Omental fat pad (tissue), 4 donors: ENCODE results near the gene CLTC. TPM values are rescaled to one million over a fixed set of nuclear protein-coding genes. Genes with fewer than 3 reads are reported as not detected.

Source experiments
- ATAC-seq: fragments of 150-250 bp; one replicate; pipeline ENCODE4 v1.9.1; 2016; ENCODE audit warnings: mild to moderate bottlenecking, moderate library complexity; ENCODE audit not compliant: low FRiP score
- DNase-seq: peaks from one replicate; pipeline ENCODE4 v3.0.0-alpha.2; 2019; ENCODE audit warnings: low spot score
- total RNA-seq, 4 donors: library from RNA; depleted of rRNA; stranded (reverse); fragments of >200 nt; gene quantifications; one replicate each; pipeline ENCODE4 v1.1.0, GENCODE V29; 2016
- TF ChIP-seq, protein P1 (sequence below), 3 donors: fragments of 450-650 bp; IDR thresholded peaks; one replicate each; pipeline ENCODE4 v1.5.1; 2016 to 2017; ENCODE audit warnings: antibody characterized with exemption in 3 of 3, mild to moderate bottlenecking in 3 of 3, moderate library complexity in 2 of 3

The CLTC gene
- total RNA-seq, 4 donors from 2014 or later, result 217 to 241 (median 230) TPM

DNA sequence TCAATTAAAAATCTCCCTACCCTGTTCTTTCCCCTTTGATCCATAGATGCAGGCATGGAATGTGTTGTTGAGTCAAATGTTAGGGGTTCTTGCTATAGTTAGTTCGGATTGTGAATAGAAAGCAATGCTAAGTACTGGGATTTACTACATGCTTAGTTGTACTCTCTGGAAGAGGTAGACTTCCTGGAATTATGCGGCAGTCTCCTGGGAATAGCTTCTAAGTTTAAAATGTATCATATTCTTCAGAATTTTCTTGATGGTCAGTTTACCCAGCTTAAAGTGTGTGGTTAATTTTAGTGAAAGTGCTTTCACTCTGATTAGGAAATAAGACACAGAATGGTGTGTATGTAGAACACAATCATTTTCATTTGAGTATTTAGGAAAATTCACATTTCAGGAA, 3.5 kb downstream of the CLTC start:
- ATAC-seq (no peak), DNase-seq (no peak)
- TF ChIP-seq, protein P1, sequence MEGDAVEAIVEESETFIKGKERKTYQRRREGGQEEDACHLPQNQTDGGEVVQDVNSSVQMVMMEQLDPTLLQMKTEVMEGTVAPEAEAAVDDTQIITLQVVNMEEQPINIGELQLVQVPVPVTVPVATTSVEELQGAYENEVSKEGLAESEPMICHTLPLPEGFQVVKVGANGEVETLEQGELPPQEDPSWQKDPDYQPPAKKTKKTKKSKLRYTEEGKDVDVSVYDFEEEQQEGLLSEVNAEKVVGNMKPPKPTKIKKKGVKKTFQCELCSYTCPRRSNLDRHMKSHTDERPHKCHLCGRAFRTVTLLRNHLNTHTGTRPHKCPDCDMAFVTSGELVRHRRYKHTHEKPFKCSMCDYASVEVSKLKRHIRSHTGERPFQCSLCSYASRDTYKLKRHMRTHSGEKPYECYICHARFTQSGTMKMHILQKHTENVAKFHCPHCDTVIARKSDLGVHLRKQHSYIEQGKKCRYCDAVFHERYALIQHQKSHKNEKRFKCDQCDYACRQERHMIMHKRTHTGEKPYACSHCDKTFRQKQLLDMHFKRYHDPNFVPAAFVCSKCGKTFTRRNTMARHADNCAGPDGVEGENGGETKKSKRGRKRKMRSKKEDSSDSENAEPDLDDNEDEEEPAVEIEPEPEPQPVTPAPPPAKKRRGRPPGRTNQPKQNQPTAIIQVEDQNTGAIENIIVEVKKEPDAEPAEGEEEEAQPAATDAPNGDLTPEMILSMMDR (IDR thresholded peaks at IDR 0.05), result no peak

DNA sequence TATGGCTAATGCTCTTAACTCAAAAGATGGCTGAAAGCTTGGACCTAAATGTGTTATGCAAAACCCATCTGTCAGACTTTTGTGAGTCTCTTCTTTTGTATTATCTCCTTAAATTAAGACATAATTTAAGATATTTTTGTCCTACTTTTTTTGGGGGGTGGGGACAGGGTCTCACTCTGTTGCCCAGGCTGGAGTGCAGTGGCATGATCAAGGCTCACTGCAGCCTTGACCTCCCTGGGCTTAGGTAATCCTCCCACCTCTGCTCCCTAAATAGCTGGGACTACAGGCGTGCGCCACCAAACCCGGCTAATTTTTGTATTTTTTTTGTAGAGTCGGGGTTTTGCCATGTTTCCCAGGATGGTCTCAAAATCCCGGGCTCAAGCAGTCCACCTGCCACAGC, 7.1 kb downstream of the CLTC start:
- no peak for DNase-seq
- no peak for ATAC-seq
- TF ChIP-seq, protein P1 (IDR thresholded peaks at IDR 0.05), result no peak

DNA sequence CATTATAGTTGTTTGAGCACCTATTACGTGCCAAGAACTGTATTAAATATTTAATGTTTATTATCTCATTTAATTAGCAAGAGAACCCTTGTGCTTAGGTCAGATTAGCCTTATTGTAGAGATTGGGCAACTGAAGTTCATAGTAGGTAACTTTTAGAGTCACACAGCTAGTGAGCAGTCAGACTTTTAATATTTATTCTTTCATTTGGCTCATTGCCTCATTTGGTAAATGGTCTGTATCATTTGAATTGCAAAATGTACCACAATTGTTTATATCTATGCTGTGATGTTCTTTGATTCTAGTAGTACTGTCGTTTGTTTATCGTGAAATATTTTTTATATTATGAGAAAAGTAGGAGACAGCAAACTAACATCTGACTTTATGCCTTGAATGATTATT, 7.6 kb downstream of the CLTC start:
- ATAC-seq (no peak), DNase-seq (no peak)
- TF ChIP-seq, protein P1 (IDR thresholded peaks at IDR 0.05), result no peak

DNA sequence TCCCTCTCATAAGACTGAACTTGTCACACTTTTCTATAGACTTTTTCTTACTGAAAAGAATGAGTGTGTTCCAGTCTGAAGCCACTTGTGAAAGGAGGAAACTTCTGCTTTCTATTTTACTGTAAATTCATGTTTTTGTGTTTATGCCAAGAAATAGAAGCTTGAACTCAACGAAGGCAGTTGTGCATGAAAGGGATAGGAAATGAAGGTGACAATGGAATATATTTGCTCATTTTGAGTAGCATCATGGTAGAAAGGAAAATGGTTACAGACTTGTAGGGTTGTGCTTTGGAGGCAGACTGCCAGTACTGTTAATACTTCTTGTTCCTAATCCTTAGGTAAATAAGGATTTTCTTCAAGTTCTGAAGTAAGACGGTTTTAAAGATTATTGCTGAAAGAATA, 8.1 kb downstream of the CLTC start:
- ATAC-seq, result no peak
- TF ChIP-seq, protein P1 (IDR thresholded peaks at IDR 0.05), result no peak
- DNase-seq, result no peak

DNA sequence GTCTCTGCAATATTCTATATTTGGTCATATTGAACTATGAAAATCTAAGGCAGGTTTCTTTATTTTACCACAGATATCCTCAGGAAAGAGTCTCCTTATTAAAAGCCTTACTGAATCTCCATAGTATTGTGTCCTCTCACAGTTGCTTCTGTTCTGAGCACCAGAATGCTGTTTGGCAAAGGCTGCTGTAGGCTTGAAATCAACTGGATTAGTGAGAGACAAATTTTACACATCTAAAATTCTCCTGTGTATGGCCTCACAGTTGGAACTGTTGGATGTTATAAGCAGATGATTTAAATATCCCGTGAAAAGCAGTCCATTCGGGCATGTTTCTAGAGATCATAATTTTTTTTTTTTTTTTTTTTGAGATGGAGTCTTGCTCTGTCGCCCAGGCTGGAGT, 9.5 kb downstream of the CLTC start:
- no peak for ATAC-seq
- TF ChIP-seq, protein P1 (IDR thresholded peaks at IDR 0.05), result no peak
- no peak for DNase-seq

DNA sequence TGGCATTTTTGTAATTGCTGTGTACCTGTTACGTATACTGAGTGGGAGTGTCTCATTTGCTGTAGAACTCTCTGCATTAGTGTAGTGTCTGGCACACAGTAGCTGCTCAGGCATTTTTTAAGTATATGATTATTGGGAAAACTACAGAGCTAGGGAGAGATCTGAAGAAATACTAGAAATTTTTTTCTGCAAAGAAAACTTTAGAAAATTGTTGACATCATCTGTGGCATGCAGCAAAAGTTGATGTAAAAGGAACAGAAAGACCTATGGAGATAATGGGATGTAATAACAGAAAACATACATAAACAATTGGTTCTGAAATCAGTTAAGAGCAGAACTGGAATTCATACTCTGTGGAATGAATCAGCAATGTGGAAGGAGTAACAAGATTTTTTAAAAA, 11.6 kb downstream of the CLTC start:
- ATAC-seq, result no peak
- no peak for DNase-seq

DNA sequence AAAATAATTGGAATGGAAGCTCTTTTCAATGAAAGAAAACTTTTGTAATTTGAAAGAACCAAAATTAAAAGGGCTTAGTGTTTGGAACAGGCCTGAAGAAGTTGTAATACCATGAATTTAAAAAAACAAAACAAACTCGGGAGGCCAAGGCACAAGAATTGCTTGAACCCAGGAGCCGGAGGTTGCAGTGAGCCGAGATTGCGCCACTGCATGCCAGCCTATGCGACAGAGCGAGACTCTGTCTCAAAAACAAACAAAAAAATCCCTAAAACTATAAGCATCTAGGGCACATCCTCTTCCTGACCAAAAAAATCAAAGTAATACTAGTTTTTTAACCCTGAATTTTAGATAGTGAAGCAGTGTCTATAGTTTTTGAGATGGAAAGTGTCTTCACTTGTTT, 12.7 kb downstream of the CLTC start:
- DNase-seq (no peak), ATAC-seq (no peak)
- TF ChIP-seq, protein P1 (IDR thresholded peaks at IDR 0.05), result no peak

More for the DNA sequence above, 11.6 kb downstream of the CLTC start:
- TF ChIP-seq, protein P1 (IDR thresholded peaks at IDR 0.05), result no peak
